ENCODE data around the gene TRMT1.

TRMT1 gene

GRCh38 chr19:13074378-13074777, 42.2 kb downstream of the TRMT1 start:
- ATAC-seq (ENCODE audit: insufficient read depth, low read depth): no peak
- H3K79me2 ChIP-seq (ENCODE audit: insufficient read depth, low read length): no peaks in the 10 kb centered on the region
- no peak overlapping the region for H3K4me3 ChIP-seq (ENCODE audit: low read depth in 1 of 2, low read length in 2 of 2)
- no peak for DNase-seq
- H3K27ac ChIP-seq (ENCODE audit: low read length): no peak overlapping the region
- no peaks in the 10 kb centered on the region for H3K4me1 ChIP-seq (ENCODE audit: insufficient read depth, low read length)
- no peak for TF ChIP-seq EZH2 (IDR thresholded peaks at IDR 0.05; ENCODE audit: borderline replicate concordance, low read depth, low read length, severe bottlenecking)
- TF ChIP-seq CTCF (IDR thresholded peaks at IDR 0.05; ENCODE audit: borderline replicate concordance, extremely low read depth, low read length, poor library complexity, severe bottlenecking): no peak
- H3K9me3 ChIP-seq (ENCODE audit: insufficient read depth, low read length, severe bottlenecking): no peaks in the 10 kb centered on the region
- H3K27me3 ChIP-seq (ENCODE audit: insufficient read depth, low read length, poor library complexity): no peaks in the 10 kb centered on the region
- no peak overlapping the region for H3K4me2 ChIP-seq (ENCODE audit: insufficient read depth, low read length)
- no peaks in the 10 kb centered on the region for H4K20me1 ChIP-seq (ENCODE audit: insufficient read depth, low read length)
- H3K36me3 ChIP-seq (ENCODE audit: insufficient read depth, low read length): no peaks in the 10 kb centered on the region
- no peak overlapping the region for H2AFZ ChIP-seq (ENCODE audit: low read depth, low read length)
- no peak overlapping the region for H3K9ac ChIP-seq (ENCODE audit: low read depth, low read length)

GRCh38 chr19:13073263-13073662, 43.3 kb downstream of the TRMT1 start:
- Histone ChIP-seq H4K20me1 (ENCODE audit: insufficient read depth, low read length) (no peaks in the 10 kb centered on the region), H3K4me3 (ENCODE audit: low read depth in 1 of 2, low read length in 2 of 2) (no peak overlapping the region), H3K4me2 (ENCODE audit: insufficient read depth, low read length) (no peak overlapping the region), H3K4me1 (ENCODE audit: insufficient read depth, low read length) (no peaks in the 10 kb centered on the region), H3K9me3 (ENCODE audit: insufficient read depth, low read length, severe bottlenecking) (no peaks in the 10 kb centered on the region), H3K79me2 (ENCODE audit: insufficient read depth, low read length) (no peaks in the 10 kb centered on the region), H3K27me3 (ENCODE audit: insufficient read depth, low read length, poor library complexity) (no peaks in the 10 kb centered on the region), H3K9ac (ENCODE audit: low read depth, low read length) (no peak overlapping the region), H3K36me3 (ENCODE audit: insufficient read depth, low read length) (no peaks in the 10 kb centered on the region), H3K27ac (ENCODE audit: low read length) (no peak overlapping the region), H2AFZ (ENCODE audit: low read depth, low read length) (no peak overlapping the region)
- ATAC-seq (ENCODE audit: insufficient read depth, low read depth) (no peak), DNase-seq (no peak)
- TF ChIP-seq EZH2 (IDR thresholded peaks at IDR 0.05; ENCODE audit: borderline replicate concordance, low read depth, low read length, severe bottlenecking) (no peak), CTCF (IDR thresholded peaks at IDR 0.05; ENCODE audit: borderline replicate concordance, extremely low read depth, low read length, poor library complexity, severe bottlenecking) (no peak)

- ATAC-seq (ENCODE audit: insufficient read depth, low read depth): no peak
- Histone ChIP-seq H3K79me2 (ENCODE audit: insufficient read depth, low read length) (no peaks in the 10 kb centered on the region), H3K4me2 (ENCODE audit: insufficient read depth, low read length) (no peak overlapping the region), H3K27me3 (ENCODE audit: insufficient read depth, low read length, poor library complexity) (no peaks in the 10 kb centered on the region), H3K36me3 (ENCODE audit: insufficient read depth, low read length) (no peaks in the 10 kb centered on the region), H3K27ac (ENCODE audit: low read length) (no peak overlapping the region), H3K4me3 (ENCODE audit: low read depth in 1 of 2, low read length in 2 of 2) (no peak overlapping the region), H3K9ac (ENCODE audit: low read depth, low read length) (no peak overlapping the region), H4K20me1 (ENCODE audit: insufficient read depth, low read length) (no peaks in the 10 kb centered on the region), H2AFZ (ENCODE audit: low read depth, low read length) (no peak overlapping the region), H3K9me3 (ENCODE audit: insufficient read depth, low read length, severe bottlenecking) (no peaks in the 10 kb centered on the region), H3K4me1 (ENCODE audit: insufficient read depth, low read length) (no peaks in the 10 kb centered on the region)
- TF ChIP-seq CTCF (IDR thresholded peaks at IDR 0.05; ENCODE audit: borderline replicate concordance, extremely low read depth, low read length, poor library complexity, severe bottlenecking) (no peak), EZH2 (IDR thresholded peaks at IDR 0.05; ENCODE audit: borderline replicate concordance, low read depth, low read length, severe bottlenecking) (no peak)
- DNase-seq: no peak
Measured at GRCh38 chr19:13072188-13072908, 44.2 kb downstream of the TRMT1 start.

Data from DND-41 (cell line).